ENCODE measurements around the gene CLEC4G.

CLEC4G gene

GRCh38 chr19:7680606-7681339, 51.1 kb downstream of the CLEC4G start, which contains the start of gene TRAPPC5:
Gene TRAPPC5, plus strand, starts transcription at chr19:7680833. Its CDS starts 1,421 bp downstream, at chr19:7682254.
- Histone ChIP-seq H3K4me1 (ENCODE audit: control insufficient read depth, insufficient read depth, low read length, unreplicated experiment) (no peaks in the 10 kb centered on the region), H3K36me3 (ENCODE audit: insufficient read depth, low read length) (no peaks in the 10 kb centered on the region), H3K27ac (ENCODE audit: low read depth, low read length) (no peak within 1 kb of the TSS), H2AFZ (ENCODE audit: low read length, unreplicated experiment) (peak within 1 kb of the TSS; percentile 73), H3K79me2 (ENCODE audit: control insufficient read depth, insufficient read depth, low read length, unreplicated experiment) (peaks cover 10% of the 10 kb centered on the region), H3K27me3 (ENCODE audit: insufficient read depth, low read length) (0 out of 2 replicates have a peak, but pooled peaks cover 8% of the 10 kb centered on the region), H3K4me3 (ENCODE audit: low read depth, low read length) (peak within 1 kb of the TSS; percentile 96)

- Histone ChIP-seq H3K4me1 (ENCODE audit: control insufficient read depth, insufficient read depth, low read length, unreplicated experiment) (no peaks in the 10 kb centered on the region), H2AFZ (ENCODE audit: low read length, unreplicated experiment) (peak overlapping the region; percentile 73), H3K27me3 (ENCODE audit: insufficient read depth, low read length) (0 out of 2 replicates have a peak, but pooled peaks cover 8% of the 10 kb centered on the region), H3K36me3 (ENCODE audit: insufficient read depth, low read length) (no peaks in the 10 kb centered on the region), H3K79me2 (ENCODE audit: control insufficient read depth, insufficient read depth, low read length, unreplicated experiment) (peaks cover 10% of the 10 kb centered on the region), H3K27ac (ENCODE audit: low read depth, low read length) (no peak overlapping the region), H3K4me3 (ENCODE audit: low read depth, low read length) (peak overlapping the region; percentile 96)
Measured at GRCh38 chr19:7679771-7680605, 51.9 kb downstream of the CLEC4G start.

- Histone ChIP-seq H3K27me3 (ENCODE audit: insufficient read depth, low read length) (0 out of 2 replicates have a peak, but pooled peaks cover 8% of the 10 kb centered on the region), H3K4me3 (ENCODE audit: low read depth, low read length) (no peak overlapping the region), H3K36me3 (ENCODE audit: insufficient read depth, low read length) (no peaks in the 10 kb centered on the region), H3K4me1 (ENCODE audit: control insufficient read depth, insufficient read depth, low read length, unreplicated experiment) (no peaks in the 10 kb centered on the region), H2AFZ (ENCODE audit: low read length, unreplicated experiment) (no peak overlapping the region), H3K27ac (ENCODE audit: low read depth, low read length) (no peak overlapping the region), H3K79me2 (ENCODE audit: control insufficient read depth, insufficient read depth, low read length, unreplicated experiment) (peaks cover 10% of the 10 kb centered on the region)
Measured at GRCh38 chr19:7678971-7679751, 52.7 kb downstream of the CLEC4G start.

Measured in ACC112 (cell line).